Middle frontal gyrus (tissue), 1 donor: ENCODE data around the gene IFNK.

Source experiments
- DNase-seq: peaks from one replicate; pipeline ENCODE4 v3.0.0-alpha.2; 2015; ENCODE audit warnings: low spot score; ENCODE audit errors: extremely low spot score

Gene IFNK

GRCh38 chr9:27510780-27511179 lies 13.3 kb upstream of the IFNK start:
- no peak for DNase-seq

GRCh38 chr9:27511771-27512170 lies 12.3 kb upstream of the IFNK start:
- no peak for DNase-seq

- no peak for DNase-seq
Observed at GRCh38 chr9:27514551-27514950, 9.5 kb upstream of the IFNK start.

GRCh38 chr9:27518006-27518405 lies 6.1 kb upstream of the IFNK start:
- DNase-seq = no peak

GRCh38 chr9:27518809-27519208 lies 5.3 kb upstream of the IFNK start:
- no peak for DNase-seq

GRCh38 chr9:27519466-27520465 lies 4.3 kb upstream of the IFNK start:
- DNase-seq = no peak

- DNase-seq = no peak
Observed at GRCh38 chr9:27520986-27521385, 3.1 kb upstream of the IFNK start.

GRCh38 chr9:27523141-27523540 lies 949 bp upstream of the IFNK start:
- DNase-seq = no peak

GRCh38 chr9:27527702-27528075 lies 3.6 kb downstream of the IFNK start:
- no peak for DNase-seq

GRCh38 chr9:27528076-27528885 lies 4.2 kb downstream of the IFNK start:
- DNase-seq = peak; percentile 50

GRCh38 chr9:27528886-27529315 lies 4.8 kb downstream of the IFNK start:
- no peak for DNase-seq

- peak; percentile 79 for DNase-seq
Observed at GRCh38 chr9:27529316-27530278, 5.5 kb downstream of the IFNK start, which contains the start of gene MOB3B. Gene MOB3B, minus strand, starts transcription at chr9:27529814. Its CDS starts 74,264 bp downstream, at chr9:27455550.

GRCh38 chr9:27530915-27531755 lies 7.0 kb downstream of the IFNK start:
- DNase-seq = no peak

- no peak for DNase-seq
Observed at GRCh38 chr9:27532046-27532445, 8.0 kb downstream of the IFNK start.

GRCh38 chr9:27533311-27533710 lies 9.2 kb downstream of the IFNK start:
- no peak for DNase-seq

- DNase-seq = no peak
Observed at GRCh38 chr9:27534131-27534530, 10.0 kb downstream of the IFNK start.

- DNase-seq = no peak
Observed at GRCh38 chr9:27534658-27535209, 10.6 kb downstream of the IFNK start.

GRCh38 chr9:27535701-27536118 lies 11.6 kb downstream of the IFNK start:
- no peak for DNase-seq

GRCh38 chr9:27536168-27536567 lies 12.1 kb downstream of the IFNK start:
- no peak for DNase-seq

- no peak for DNase-seq
Observed at GRCh38 chr9:27537027-27537435, 12.9 kb downstream of the IFNK start.
